ENCODE results near the gene SH2D5.

The SH2D5 gene

DNA sequence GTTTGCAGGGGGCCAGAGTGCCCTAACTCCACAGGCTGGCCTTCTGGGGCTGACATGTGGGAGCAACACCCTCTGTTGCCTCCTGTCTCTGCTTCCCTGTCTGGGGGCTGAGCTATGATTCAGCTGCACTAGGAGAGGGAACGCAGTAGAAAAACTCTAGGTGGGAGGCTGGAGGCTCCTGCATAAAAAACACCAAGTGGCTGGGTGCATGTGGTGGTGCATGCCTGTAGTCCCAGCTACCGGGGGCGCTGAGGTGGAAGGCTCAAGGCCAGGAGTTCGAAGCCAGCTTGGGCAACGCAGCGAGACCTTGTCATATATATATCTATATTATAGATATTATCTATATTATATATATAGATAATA is 20.3 kb downstream of the SH2D5 start:
- Mint-ChIP-seq H3K4me1 (peaks cover 4 to 6% of the 10 kb centered on the region in 2 donors), H3K36me3 (peaks cover 0 to 4% of the 10 kb centered on the region in 2 donors), H3K27ac (no peak overlapping the region), H3K27me3 (peaks cover 20 to 34% of the 10 kb centered on the region in 2 donors), H3K4me3 (no peak overlapping the region), H3K9me3 (no peaks in the 10 kb centered on the region)
- ATAC-seq (replicated peaks) = no peak
- no peak for DNase-seq

GRCh38 chr1:20711285-20712214 is 21.0 kb downstream of the SH2D5 start:
- Mint-ChIP-seq H3K9me3 (no peaks in the 10 kb centered on the region), H3K4me3 (no peak overlapping the region), H3K4me1 (peaks cover 4 to 5% of the 10 kb centered on the region in 2 donors), H3K36me3 (peaks cover 0 to 4% of the 10 kb centered on the region in 2 donors), H3K27me3 (peaks cover 17 to 32% of the 10 kb centered on the region in 2 donors), H3K27ac (no peak overlapping the region)
- DNase-seq = no peak
- ATAC-seq (replicated peaks) = no peak

DNA sequence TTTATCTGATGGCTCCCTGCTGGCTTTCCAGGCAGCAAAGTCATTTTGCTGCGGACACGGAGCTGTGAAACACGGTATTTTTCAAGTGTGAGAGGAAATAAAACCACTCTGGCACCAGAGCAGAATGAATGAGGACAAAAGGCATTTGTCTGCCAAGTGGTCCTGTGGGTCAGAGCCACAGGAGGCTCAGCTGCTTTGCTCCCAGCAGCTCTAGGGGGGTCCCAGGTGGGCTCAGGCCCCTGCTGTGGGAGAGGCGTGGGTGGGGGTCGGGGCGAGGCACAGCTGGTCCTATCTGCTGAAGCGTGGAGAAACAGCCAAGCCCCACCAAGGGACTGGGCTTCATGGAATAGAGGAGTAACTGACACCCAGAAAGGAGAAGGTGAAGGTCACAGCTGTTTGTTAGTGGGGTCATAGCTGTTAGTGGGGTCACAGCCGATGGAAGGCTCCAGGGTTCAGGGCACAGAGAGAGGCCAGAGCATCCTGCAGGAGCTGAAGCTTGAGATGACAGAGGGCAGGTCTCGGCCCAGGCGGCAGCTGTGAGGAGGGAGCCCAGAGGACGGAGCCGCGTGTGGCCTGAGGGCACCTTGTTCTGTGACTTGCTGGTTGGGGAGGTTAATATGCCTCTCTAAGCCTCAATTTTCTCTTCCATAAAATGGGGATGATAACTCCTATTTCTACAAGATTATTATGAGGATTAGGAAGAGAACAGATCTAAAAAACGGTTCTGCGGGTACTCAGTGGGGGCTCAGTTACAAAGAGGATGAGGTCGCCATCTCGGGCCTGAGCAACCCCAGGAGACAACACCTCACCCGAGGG is 21.8 kb downstream of the SH2D5 start:
- H3K36me3 Mint-ChIP-seq = no peaks in the 10 kb centered on the region
- no peaks in the 10 kb centered on the region for H3K4me1 Mint-ChIP-seq
- no peak overlapping the region for H3K4me3 Mint-ChIP-seq
- no peaks in the 10 kb centered on the region for H3K9me3 Mint-ChIP-seq
- no peak overlapping the region for H3K27ac Mint-ChIP-seq
- no peak for ATAC-seq (replicated peaks)
- H3K27me3 Mint-ChIP-seq = peaks cover 10 to 23% of the 10 kb centered on the region in 2 donors
- no peak for DNase-seq

DNA sequence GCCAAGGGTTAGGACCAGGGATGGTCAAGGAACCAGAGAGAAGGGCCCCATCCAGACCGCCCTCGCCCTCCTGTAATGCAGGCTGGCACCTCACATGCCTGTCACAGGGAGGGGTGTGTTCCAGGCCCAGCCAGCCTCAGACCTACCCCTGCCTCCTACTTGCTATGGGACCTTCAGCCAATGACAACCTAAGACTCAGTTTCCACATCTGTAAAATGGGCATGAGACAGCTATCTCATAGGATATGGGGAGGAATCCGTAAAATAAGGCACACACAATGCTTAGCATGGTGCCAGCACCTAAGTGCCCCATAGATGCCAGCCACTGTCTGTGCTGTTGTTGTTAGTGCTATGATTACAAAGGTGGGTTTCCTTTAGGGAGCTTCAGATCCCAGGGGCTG is 22.6 kb downstream of the SH2D5 start:
- H3K4me1 Mint-ChIP-seq = no peaks in the 10 kb centered on the region
- no peak for DNase-seq
- no peak for ATAC-seq (replicated peaks)
- no peaks in the 10 kb centered on the region for H3K9me3 Mint-ChIP-seq
- no peak overlapping the region for H3K4me3 Mint-ChIP-seq
- no peak overlapping the region for H3K27ac Mint-ChIP-seq
- peaks cover 6 to 15% of the 10 kb centered on the region in 2 donors for H3K27me3 Mint-ChIP-seq
- H3K36me3 Mint-ChIP-seq = no peaks in the 10 kb centered on the region

DNA sequence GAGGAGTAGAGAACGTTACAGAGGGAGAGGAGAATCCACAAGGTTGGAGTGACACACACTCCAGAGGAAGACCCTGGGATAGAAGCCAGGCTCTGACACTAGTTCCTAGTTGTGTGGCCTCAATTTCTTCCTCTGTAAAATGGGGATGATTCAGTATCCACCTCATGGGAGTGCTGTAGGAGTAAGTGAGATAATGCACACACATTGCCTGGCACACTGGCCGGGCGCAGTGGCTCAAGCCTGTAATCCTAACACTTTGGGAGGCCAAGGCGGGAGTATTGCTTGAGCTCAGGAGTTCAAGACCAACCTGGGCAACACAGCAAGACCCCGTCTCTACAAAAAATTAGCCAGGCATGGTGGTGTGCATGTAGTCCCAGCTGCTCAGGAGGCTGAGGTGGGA is 23.6 kb downstream of the SH2D5 start:
- Mint-ChIP-seq H3K27ac (no peak overlapping the region), H3K36me3 (no peaks in the 10 kb centered on the region), H3K4me1 (no peaks in the 10 kb centered on the region), H3K27me3 (peaks cover 6 to 13% of the 10 kb centered on the region in 2 donors), H3K9me3 (no peaks in the 10 kb centered on the region), H3K4me3 (no peak overlapping the region)
- DNase-seq = no peak
- ATAC-seq (replicated peaks) = no peak

DNA sequence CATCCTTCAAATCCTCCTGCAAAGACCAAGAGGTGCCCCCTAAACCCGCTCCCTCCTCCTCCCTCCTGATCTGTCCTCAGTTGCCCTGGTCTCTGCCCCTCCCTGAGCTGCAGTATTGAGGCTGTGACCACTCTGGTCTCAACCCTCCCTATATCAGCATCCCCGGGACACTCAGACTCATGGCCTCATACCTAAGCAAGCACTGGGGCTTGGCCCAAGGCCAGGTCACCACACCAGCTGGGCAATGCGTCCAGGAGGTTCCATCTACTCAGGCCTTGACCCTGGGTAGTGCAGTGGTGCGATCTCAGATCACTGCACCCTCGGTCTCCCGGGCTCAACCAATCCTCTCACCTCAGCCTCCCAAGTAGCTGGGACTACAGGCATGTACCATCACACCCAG is 24.4 kb downstream of the SH2D5 start:
- H3K36me3 Mint-ChIP-seq = no peaks in the 10 kb centered on the region
- no peak overlapping the region for H3K27ac Mint-ChIP-seq
- no peaks in the 10 kb centered on the region for H3K9me3 Mint-ChIP-seq
- DNase-seq (no peak), ATAC-seq (replicated peaks) (no peak)
- no peaks in the 10 kb centered on the region for H3K4me1 Mint-ChIP-seq
- peaks cover 9 to 16% of the 10 kb centered on the region in 2 donors for H3K27me3 Mint-ChIP-seq
- H3K4me3 Mint-ChIP-seq = no peak overlapping the region

- Mint-ChIP-seq H3K9me3 (no peaks in the 10 kb centered on the region), H3K36me3 (no peaks in the 10 kb centered on the region), H3K27me3 (peaks cover 10 to 24% of the 10 kb centered on the region in 2 donors), H3K4me1 (no peaks in the 10 kb centered on the region), H3K4me3 (no peak overlapping the region), H3K27ac (no peak overlapping the region)
- ATAC-seq (replicated peaks) = no peak
- no peak for DNase-seq
These were observed 25.7 kb downstream of the SH2D5 start for GRCh38 chr1:20706841-20707240.

GRCh38 chr1:20705203-20705755 is 27.2 kb downstream of the SH2D5 start:
- Mint-ChIP-seq H3K27ac (no peak overlapping the region), H3K4me3 (no peak overlapping the region), H3K9me3 (no peaks in the 10 kb centered on the region), H3K4me1 (no peaks in the 10 kb centered on the region), H3K36me3 (no peaks in the 10 kb centered on the region), H3K27me3 (peaks cover 16 to 24% of the 10 kb centered on the region in 2 donors)
- no peak for ATAC-seq (replicated peaks)
- no peak for DNase-seq

DNA sequence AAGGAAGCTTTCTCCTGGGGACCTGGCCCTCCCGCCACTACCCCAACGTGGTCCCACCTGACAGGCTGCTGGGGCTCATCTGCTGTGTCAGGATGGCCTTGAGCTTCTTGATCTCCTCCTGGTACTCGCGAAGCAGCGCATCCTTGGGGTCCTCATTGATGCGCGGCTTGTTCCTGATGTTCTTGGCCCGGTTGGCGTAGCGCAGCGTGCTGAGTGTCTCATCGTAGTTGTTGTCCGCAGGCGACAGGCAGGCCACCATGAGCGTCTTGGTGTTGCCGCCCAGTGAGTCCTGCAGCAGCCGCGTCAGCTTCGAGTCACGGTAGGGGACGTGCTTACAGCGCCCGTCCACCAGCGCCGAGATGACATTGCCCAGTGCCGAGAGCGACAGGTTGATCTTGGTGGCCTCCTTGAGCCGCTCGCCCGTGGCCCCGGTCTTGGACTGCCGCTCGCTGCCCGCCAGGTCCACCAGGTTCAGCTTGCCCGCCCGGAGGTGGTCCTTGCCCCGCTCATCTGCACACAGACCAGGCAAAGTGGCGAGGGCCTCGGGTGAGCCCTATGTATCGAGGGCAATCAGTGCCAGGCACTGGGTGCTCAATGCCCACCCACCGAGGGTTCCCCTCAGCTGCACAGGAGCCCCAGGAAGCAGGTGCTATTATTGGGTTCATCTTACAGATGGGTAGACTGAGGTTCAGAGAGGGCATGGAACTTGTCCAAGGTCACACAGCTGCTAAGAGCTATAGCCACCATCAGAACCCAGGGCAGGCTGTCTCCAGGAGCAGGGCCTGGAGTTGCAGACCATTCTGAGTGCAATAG is 27.9 kb downstream of the SH2D5 start:
- peaks cover 16 to 24% of the 10 kb centered on the region in 2 donors for H3K27me3 Mint-ChIP-seq
- no peak overlapping the region for H3K4me3 Mint-ChIP-seq
- no peak overlapping the region for H3K27ac Mint-ChIP-seq
- no peaks in the 10 kb centered on the region for H3K36me3 Mint-ChIP-seq
- ATAC-seq (replicated peaks) (no peak), DNase-seq (no peak)
- H3K4me1 Mint-ChIP-seq = no peaks in the 10 kb centered on the region
- no peaks in the 10 kb centered on the region for H3K9me3 Mint-ChIP-seq

- Mint-ChIP-seq H3K4me1 (no peaks in the 10 kb centered on the region), H3K36me3 (no peaks in the 10 kb centered on the region), H3K27me3 (peaks cover 14 to 18% of the 10 kb centered on the region in 2 donors), H3K9me3 (no peaks in the 10 kb centered on the region), H3K27ac (no peak overlapping the region), H3K4me3 (no peak overlapping the region)
- ATAC-seq (replicated peaks) (no peak), DNase-seq (no peak)
These were observed 29.3 kb downstream of the SH2D5 start for GRCh38 chr1:20703124-20703756.

GRCh38 chr1:20702416-20702815 is 30.1 kb downstream of the SH2D5 start:
- no peak for ATAC-seq (replicated peaks)
- Mint-ChIP-seq H3K36me3 (no peaks in the 10 kb centered on the region), H3K9me3 (no peaks in the 10 kb centered on the region), H3K27me3 (peaks cover 10 to 17% of the 10 kb centered on the region in 2 donors), H3K27ac (no peak overlapping the region), H3K4me3 (no peak overlapping the region), H3K4me1 (no peaks in the 10 kb centered on the region)
- no peak for DNase-seq

- Mint-ChIP-seq H3K4me1 (peaks cover 2 to 3% of the 10 kb centered on the region in 2 donors), H3K9me3 (no peaks in the 10 kb centered on the region), H3K36me3 (no peaks in the 10 kb centered on the region), H3K4me3 (no peak overlapping the region), H3K27me3 (peaks cover 10 to 11% of the 10 kb centered on the region in 2 donors), H3K27ac (no peak overlapping the region)
- DNase-seq (no peak), ATAC-seq (replicated peaks) (no peak)
These were observed 30.7 kb downstream of the SH2D5 start for GRCh38 chr1:20701847-20702246.

GRCh38 chr1:20701446-20701845 is 31.1 kb downstream of the SH2D5 start:
- ATAC-seq (replicated peaks) (no peak), DNase-seq (no peak)
- Mint-ChIP-seq H3K27ac (no peak overlapping the region), H3K4me1 (peaks cover 2 to 7% of the 10 kb centered on the region in 2 donors), H3K36me3 (no peaks in the 10 kb centered on the region), H3K9me3 (no peaks in the 10 kb centered on the region), H3K27me3 (peaks cover 10 to 11% of the 10 kb centered on the region in 2 donors), H3K4me3 (no peak overlapping the region)
